HG03442 (cell line): ENCODE results near the gene DDX52.

ENCODE experiments used
- ATAC-seq: cut with Tn5 transposase; IDR thresholded peaks from one replicate; pipeline ENCODE4 v1.9.1; 2021; ENCODE audit warnings: mild to moderate bottlenecking, moderate library complexity; ENCODE audit not compliant: unreplicated experiment

Gene DDX52

GRCh38 chr17:37598145-37598544, 45.1 kb downstream of the DDX52 start:
- ATAC-seq, result no peak

GRCh38 chr17:37592291-37592690, 51.0 kb downstream of the DDX52 start:
- no peak for ATAC-seq

GRCh38 chr17:37585066-37585465, 58.2 kb downstream of the DDX52 start:
- no peak for ATAC-seq

GRCh38 chr17:37576281-37576680, 67.0 kb downstream of the DDX52 start:
- no peak for ATAC-seq

GRCh38 chr17:37574427-37574826, 68.8 kb downstream of the DDX52 start:
- ATAC-seq, result no peak

GRCh38 chr17:37571674-37572073, 71.6 kb downstream of the DDX52 start:
- no peak for ATAC-seq

- no peak for ATAC-seq
Observed at GRCh38 chr17:37570527-37571093, 72.6 kb downstream of the DDX52 start.

- ATAC-seq, result no peak
Observed at GRCh38 chr17:37568350-37569053, 74.7 kb downstream of the DDX52 start.

- ATAC-seq, result no peak
Observed at GRCh38 chr17:37567538-37567937, 75.7 kb downstream of the DDX52 start.

- no peak for ATAC-seq
Observed at GRCh38 chr17:37567137-37567536, 76.1 kb downstream of the DDX52 start.

GRCh38 chr17:37564252-37564651, 79.0 kb downstream of the DDX52 start:
- ATAC-seq, result no peak

GRCh38 chr17:37562016-37562745, 81.1 kb downstream of the DDX52 start:
- no peak for ATAC-seq
